GM12878 (cell line): ENCODE measurements around the gene CCDC137. TPM values are rescaled to one million over a fixed set of nuclear protein-coding genes. Genes with fewer than 3 reads are reported as not detected.

ENCODE experiments used
- CHD2 ChIP-seq: IDR thresholded peaks from 2 replicates; pipeline ENCODE4 v1.6.1; 2011; ENCODE audit warnings: low read depth, low read length, improper control_type of control experiment, borderline replicate concordance
- FOXK2 ChIP-seq: fragments of 450-650 bp; IDR thresholded peaks from 2 replicates; pipeline ENCODE4 v1.6.1; 2017; ENCODE audit warnings: mild to moderate bottlenecking, moderate library complexity
- KAT2A ChIP-seq: conservative IDR thresholded peaks from 2 replicates; pipeline ENCODE4 v1.6.1; 2011; ENCODE audit warnings: low read depth, low read length; ENCODE audit not compliant: control insufficient read depth
- LARP7 ChIP-seq: fragments of 450-650 bp; IDR thresholded peaks from 2 replicates; pipeline ENCODE4 v1.6.1; 2017; ENCODE audit warnings: mild to moderate bottlenecking
- MTA2 ChIP-seq: fragments of 450-650 bp; IDR thresholded peaks from 2 replicates; pipeline ENCODE4 v1.6.1; 2016; ENCODE audit warnings: low read depth, mild to moderate bottlenecking, moderate library complexity
- MXI1 ChIP-seq: fragments of 150-350 bp; IDR thresholded peaks from 2 replicates; pipeline ENCODE4 v1.6.1; 2011; ENCODE audit warnings: low read depth, mild to moderate bottlenecking, inconsistent platforms, low read length, improper control_type of control experiment
- NFIC ChIP-seq: IDR thresholded peaks from 2 replicates; pipeline ENCODE4 v1.6.1; 2012; ENCODE audit warnings: low read depth, mild to moderate bottlenecking, inconsistent platforms, low read length, moderate library complexity
- NR2C2 ChIP-seq: IDR thresholded peaks from 2 replicates; pipeline ENCODE4 v1.6.1; 2011; ENCODE audit warnings: borderline replicate concordance, low read depth; ENCODE audit not compliant: control insufficient read depth, insufficient read length
- PKNOX1 ChIP-seq: fragments of 450-650 bp; IDR thresholded peaks from 2 replicates; pipeline ENCODE4 v1.6.1; 2016; ENCODE audit warnings: mild to moderate bottlenecking
- RB1 ChIP-seq: fragments of 450-650 bp; formaldehyde crosslinking; IDR thresholded peaks from 2 replicates; pipeline ENCODE4 v1.6.1; 2017; ENCODE audit warnings: mild to moderate bottlenecking, borderline replicate concordance
- SREBF1 ChIP-seq: IDR thresholded peaks from 2 replicates; pipeline ENCODE4 v1.6.1; 2012; ENCODE audit warnings: mild to moderate bottlenecking, low read length
- polyA plus RNA-seq, 11 experiments: library from polyadenylated mRNA; depleted of rRNA in 4 of 11; unstranded in 6 of 11; stranded (reverse) in 5 of 11; fragments of >200 nt; fragmentation: Nextera tagmentation in 4 of 11; fragmentation: Illumina TruSeq in 1 of 11; extraction: Ambion mirVana in 4 of 11; extraction: Trizol in 1 of 11; gene quantifications; 1 replicate in 1 of 11; 2 replicates in 10 of 11; pipeline versions ENCODE4 v1.2.1 to v1.2.3, GENCODE V29; 2011 to 2016; ENCODE audit warnings: inconsistent platforms in 2 of 11, missing spikeins in 2 of 11, low read depth in 1 of 11
- total RNA-seq, 4 experiments: library from RNA; depleted of rRNA in 3 of 4; stranded (reverse); fragments of >200 nt in 3 of 4; fragmentation: Illumina TruSeq in 1 of 4; extraction: Trizol in 1 of 4; gene quantifications; 2 replicates each; pipeline versions ENCODE4 v1.2.1 to v1.2.3, GENCODE V29; 2013 to 2021

CCDC137 gene
- total and polyA plus RNA-seq, 10 of the 15 experiments (the other 5 are each of a cell fraction or from before 2014, with no cell fraction given), result 2.2 to 45.4 (median 22.1) TPM

DNA sequence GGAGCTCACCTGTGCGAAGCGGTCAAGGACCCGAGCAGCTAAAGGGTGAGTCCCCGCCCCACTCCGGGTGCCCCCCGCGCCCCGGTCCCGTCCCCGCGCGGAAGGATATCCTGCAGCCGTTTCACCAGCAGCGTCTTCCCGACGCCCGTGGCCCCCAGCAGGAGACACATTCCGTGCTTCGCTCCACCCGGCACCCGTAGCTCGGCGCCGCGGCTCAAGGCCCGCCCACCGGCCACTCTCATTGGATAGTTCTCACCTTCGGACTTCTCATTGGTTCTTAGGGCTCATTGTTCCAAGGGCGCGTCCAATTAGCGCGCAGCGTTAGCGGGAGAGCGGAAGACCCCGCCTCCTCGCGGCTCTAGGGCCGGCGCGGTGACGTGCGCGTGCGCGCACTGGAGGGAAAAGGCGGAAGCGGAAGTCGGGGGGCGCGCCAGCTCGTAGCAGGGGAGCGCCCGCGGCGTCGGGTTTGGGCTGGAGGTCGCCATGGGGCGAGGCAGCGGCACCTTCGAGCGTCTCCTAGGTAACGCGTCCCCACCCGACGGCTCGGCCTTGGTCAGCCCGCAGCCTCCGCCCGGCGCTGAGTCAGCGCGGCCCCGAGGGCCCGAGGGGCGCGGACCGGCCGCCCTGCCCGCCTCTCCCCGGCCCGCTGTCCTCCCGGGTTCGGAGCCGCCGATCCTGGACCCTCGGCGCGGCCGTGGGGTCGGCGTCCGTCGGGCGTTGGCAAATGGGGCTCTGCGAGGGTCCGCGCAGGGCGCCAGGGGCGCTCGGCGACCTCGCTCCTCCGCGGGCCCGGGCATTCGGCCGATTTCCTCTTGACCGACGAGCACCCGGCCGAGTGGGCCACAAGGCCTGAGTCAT is 17.3 kb downstream of the CCDC137 start, which contains the start of the genes ARL16 and HGS (continued):
- TF ChIP-seq PKNOX1, result peak; percentile 68
- TF ChIP-seq MTA2, result no peak
- TF ChIP-seq SREBF1, result peak; percentile 14; the same call in 1 of the 2 replicates
- TF ChIP-seq FOXK2, result no peak
- TF ChIP-seq NR2C2, result no peak
- no peak for TF ChIP-seq RB1
- peak; percentile 97 for TF ChIP-seq LARP7
- TF ChIP-seq NFIC, result no peak
- TF ChIP-seq CHD2, result peak; percentile 95
- TF ChIP-seq KAT2A, result no peak
- peak; percentile 86 for TF ChIP-seq MXI1
